ENCODE results near the gene SIL1.

DNA sequence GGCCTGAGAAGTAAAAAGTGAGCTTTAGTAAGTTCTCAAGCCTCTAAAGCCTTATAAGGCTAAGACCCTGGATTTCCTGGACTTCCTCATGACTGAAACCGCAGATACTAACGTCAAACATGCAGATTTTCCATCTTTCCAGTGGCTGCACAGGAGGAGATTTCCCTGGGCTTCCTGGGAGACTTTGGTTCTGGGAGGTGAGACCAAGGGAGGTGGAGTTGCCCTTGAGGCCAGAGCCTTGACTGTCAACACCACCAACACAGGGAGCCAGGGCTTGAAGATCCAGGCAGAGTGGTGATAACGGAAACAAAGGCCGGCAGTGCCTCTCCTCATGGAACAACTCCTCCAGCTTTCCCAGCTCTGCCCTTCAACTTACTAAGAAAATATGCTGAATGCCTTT lies 178.3 kb downstream of the SIL1 start:
- TF ChIP-seq, protein P1, sequence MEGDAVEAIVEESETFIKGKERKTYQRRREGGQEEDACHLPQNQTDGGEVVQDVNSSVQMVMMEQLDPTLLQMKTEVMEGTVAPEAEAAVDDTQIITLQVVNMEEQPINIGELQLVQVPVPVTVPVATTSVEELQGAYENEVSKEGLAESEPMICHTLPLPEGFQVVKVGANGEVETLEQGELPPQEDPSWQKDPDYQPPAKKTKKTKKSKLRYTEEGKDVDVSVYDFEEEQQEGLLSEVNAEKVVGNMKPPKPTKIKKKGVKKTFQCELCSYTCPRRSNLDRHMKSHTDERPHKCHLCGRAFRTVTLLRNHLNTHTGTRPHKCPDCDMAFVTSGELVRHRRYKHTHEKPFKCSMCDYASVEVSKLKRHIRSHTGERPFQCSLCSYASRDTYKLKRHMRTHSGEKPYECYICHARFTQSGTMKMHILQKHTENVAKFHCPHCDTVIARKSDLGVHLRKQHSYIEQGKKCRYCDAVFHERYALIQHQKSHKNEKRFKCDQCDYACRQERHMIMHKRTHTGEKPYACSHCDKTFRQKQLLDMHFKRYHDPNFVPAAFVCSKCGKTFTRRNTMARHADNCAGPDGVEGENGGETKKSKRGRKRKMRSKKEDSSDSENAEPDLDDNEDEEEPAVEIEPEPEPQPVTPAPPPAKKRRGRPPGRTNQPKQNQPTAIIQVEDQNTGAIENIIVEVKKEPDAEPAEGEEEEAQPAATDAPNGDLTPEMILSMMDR (IDR thresholded peaks at IDR 0.05; ENCODE audit: low read length): no peak
- TF ChIP-seq EZH2 (IDR thresholded peaks at IDR 0.05; ENCODE audit: borderline replicate concordance, low read length): no peak

Measured in OCI-LY1 (cell line).